ENCODE measurements around the gene LIME1. TPM values are rescaled to one million over a fixed set of nuclear protein-coding genes. Genes with fewer than 3 reads are reported as not detected.

The LIME1 gene
- total and polyA plus RNA-seq, 4 experiments from 2014 or later: 162 to 324 (median 233) TPM

GRCh38 chr20:63734946-63735858, 1.3 kb upstream of the LIME1 start:
- H3K36me3 Mint-ChIP-seq: peaks cover 7 to 29% of the 10 kb centered on the region in 2 donors
- H3K27me3 Mint-ChIP-seq: no peaks in the 10 kb centered on the region
- no peaks in the 10 kb centered on the region for H3K27me3 ChIP-seq (ENCODE audit: insufficient read depth, low read length)
- POLR2A ChIA-PET (ENCODE audit: partially characterized antibody): interaction anchor here (0.6 to 7.0 kb wide), 22 partner anchors 11 to 344 kb away, joined by 3 to 202 read pairs (median 10); partner anchors contain the start of genes ARFRP1, FNDC11, GMEB2 and OPRL1
- no peak overlapping the region for H3K27ac ChIP-seq (ENCODE audit: low read depth, low read length)
- no peaks in the 10 kb centered on the region for H3K9me3 ChIP-seq (ENCODE audit: control insufficient read depth in 1 of 2, low read length in 2 of 2)
- H3K4me3 Mint-ChIP-seq: peak overlapping the region in 6 of 8 donors; percentile 65 to 92 (median 90)
- CTCF ChIA-PET (ENCODE audit: partially characterized antibody): interaction anchor here (1.2 to 2.4 kb wide), 6 partner anchors 16 to 198 kb away, joined by 3 to 26 read pairs (median 8); partner anchors contain the start of genes ARFRP1, PTK6 and ZGPAT
- peaks cover 22% of the 10 kb centered on the region for H3K36me3 ChIP-seq (ENCODE audit: insufficient read depth, low read length)
- no peak for DNase-seq
- peak overlapping the region in 3 of 7 donors; percentile 79 to 97 (median 81) for H3K27ac Mint-ChIP-seq
- H3K4me1 Mint-ChIP-seq: peaks cover 12 to 28% (median 16%) of the 10 kb centered on the region in 4 donors
- intact Hi-C loops (cut with micrococcal nuclease): loop anchor here (5.0 kb wide), 1 partner anchor 222 kb away; the partner anchor contains the start of gene UCKL1
- peak overlapping the region in 1 of 2 donors; percentile 92 for H3K4me3 ChIP-seq (ENCODE audit: low read length in 2 of 2)
- peaks cover 45% of the 10 kb centered on the region for H3K4me1 ChIP-seq (ENCODE audit: insufficient read depth, low read length)
- peaks cover 0 to 3% (median 0%) of the 10 kb centered on the region in 8 donors for H3K9me3 Mint-ChIP-seq

GRCh38 chr20:63736893-63737694, 630 bp downstream of the LIME1 start:
- H3K27ac Mint-ChIP-seq: peak overlapping the region; percentile 90 to 97 (median 94)
- intact Hi-C loops (cut with micrococcal nuclease): loop anchor here (1.0 to 5.0 kb wide), 7 partner anchors 9 to 220 kb away; partner anchors contain the start of genes ARFRP1, STMN3 and UCKL1

GRCh38 chr20:63737695-63737944, 1.2 kb downstream of the LIME1 start:
- POLR2A ChIA-PET (ENCODE audit: partially characterized antibody): interaction anchor here (0.9 to 7.0 kb wide), 20 partner anchors 10 to 341 kb away, joined by 3 to 202 read pairs (median 18); partner anchors contain the start of genes ARFRP1, FNDC11, GMEB2 and OPRL1

More at GRCh38 chr20:63736893-63737694, 630 bp downstream of the LIME1 start:
- Histone ChIP-seq H3K4me1 (ENCODE audit: insufficient read depth, low read length) (peaks cover 40% of the 10 kb centered on the region), H3K4me3 (ENCODE audit: low read length in 2 of 2) (peak overlapping the region; percentile 91 to 92), H3K27me3 (ENCODE audit: insufficient read depth, low read length) (no peaks in the 10 kb centered on the region), H3K36me3 (ENCODE audit: insufficient read depth, low read length) (peaks cover 22% of the 10 kb centered on the region), H3K9me3 (ENCODE audit: control insufficient read depth in 1 of 2, low read length in 2 of 2) (no peaks in the 10 kb centered on the region), H3K27ac (ENCODE audit: low read depth, low read length) (peak overlapping the region; percentile 69)
- Mint-ChIP-seq H3K36me3 (peaks cover 7 to 29% of the 10 kb centered on the region in 2 donors), H3K4me3 (peak overlapping the region; percentile 89 to 95 (median 91)), H3K4me1 (peaks cover 10 to 28% (median 15%) of the 10 kb centered on the region in 4 donors), H3K9me3 (peaks cover 0 to 3% (median 0%) of the 10 kb centered on the region in 8 donors), H3K27me3 (no peaks in the 10 kb centered on the region)
- ChIA-PET POLR2A (ENCODE audit: partially characterized antibody) (interaction anchor here (0.6 to 7.0 kb wide), 33 partner anchors 8 to 342 kb away, joined by 3 to 202 read pairs (median 8); partner anchors contain the start of genes ARFRP1, FNDC11, GMEB2 and OPRL1), CTCF (ENCODE audit: partially characterized antibody) (interaction anchor here (0.8 to 2.4 kb wide), 16 partner anchors 9 to 243 kb away, joined by 3 to 26 read pairs (median 4); partner anchors contain the start of genes ARFRP1, PTK6, SAMD10 and ZGPAT)
- DNase-seq: peak; percentile 61 to 84 (median 66)

GRCh38 chr20:63737945-63738686, 1.7 kb downstream of the LIME1 start:
- peaks cover 33% of the 10 kb centered on the region for H3K4me1 ChIP-seq (ENCODE audit: insufficient read depth, low read length)
- intact Hi-C loops (cut with micrococcal nuclease): loop anchor here (1.0 to 5.0 kb wide), 5 partner anchors 13 to 219 kb away; partner anchors contain the start of genes STMN3 and UCKL1
- CTCF ChIA-PET (ENCODE audit: partially characterized antibody): interaction anchor here (1.6 to 2.4 kb wide), 2 partner anchors 31 kb away, joined by 7 to 26 read pairs; partner anchors contain the start of genes ARFRP1 and ZGPAT

More at GRCh38 chr20:63737695-63737944, 1.2 kb downstream of the LIME1 start:
- Mint-ChIP-seq H3K4me1 (peaks cover 10 to 28% (median 15%) of the 10 kb centered on the region in 4 donors), H3K4me3 (peak overlapping the region; percentile 89 to 95 (median 91)), H3K27ac (peak overlapping the region in 2 of 7 donors; percentile 72 to 97), H3K27me3 (no peaks in the 10 kb centered on the region), H3K9me3 (peaks cover 0 to 3% (median 0%) of the 10 kb centered on the region in 8 donors), H3K36me3 (peaks cover 7 to 29% of the 10 kb centered on the region in 2 donors)
- peak overlapping the region; percentile 69 for H3K27ac ChIP-seq (ENCODE audit: low read depth, low read length)
- H3K4me3 ChIP-seq (ENCODE audit: low read length in 2 of 2): peak overlapping the region in 1 of 2 donors; percentile 92
- CTCF ChIA-PET (ENCODE audit: partially characterized antibody): interaction anchor here (1.3 to 2.4 kb wide), 5 partner anchors 10 to 38 kb away, joined by 3 to 26 read pairs (median 6); partner anchors contain the start of genes ARFRP1 and ZGPAT
- H3K9me3 ChIP-seq (ENCODE audit: control insufficient read depth in 1 of 2, low read length in 2 of 2): no peaks in the 10 kb centered on the region
- peaks cover 35% of the 10 kb centered on the region for H3K4me1 ChIP-seq (ENCODE audit: insufficient read depth, low read length)
- peak in 1 of 5 donors; percentile 26 for DNase-seq
- peaks cover 22% of the 10 kb centered on the region for H3K36me3 ChIP-seq (ENCODE audit: insufficient read depth, low read length)
- intact Hi-C loops (cut with micrococcal nuclease): loop anchor here (1.0 to 5.0 kb wide), 5 partner anchors 13 to 220 kb away; partner anchors contain the start of genes STMN3 and UCKL1
- no peaks in the 10 kb centered on the region for H3K27me3 ChIP-seq (ENCODE audit: insufficient read depth, low read length)

GRCh38 chr20:63738687-63739129, 2.2 kb downstream of the LIME1 start:
- no peaks in the 10 kb centered on the region for H3K27me3 Mint-ChIP-seq
- intact Hi-C loops (cut with micrococcal nuclease): loop anchor here (1.0 to 5.0 kb wide), 2 partner anchors 126 to 219 kb away; partner anchors contain the start of gene UCKL1
- POLR2A ChIA-PET (ENCODE audit: partially characterized antibody): interaction anchor here (0.7 to 7.0 kb wide), 31 partner anchors 10 to 340 kb away, joined by 3 to 202 read pairs (median 6); partner anchors contain the start of genes ARFRP1, GMEB2, HELZ2 and OPRL1
- peaks cover 9 to 23% (median 14%) of the 10 kb centered on the region in 4 donors for H3K4me1 Mint-ChIP-seq
- no peaks in the 10 kb centered on the region for H3K9me3 ChIP-seq (ENCODE audit: control insufficient read depth in 1 of 2, low read length in 2 of 2)
- H3K9me3 Mint-ChIP-seq: peaks cover 0 to 3% (median 0%) of the 10 kb centered on the region in 8 donors
- H3K4me1 ChIP-seq (ENCODE audit: insufficient read depth, low read length): peaks cover 33% of the 10 kb centered on the region
- peaks cover 12 to 28% of the 10 kb centered on the region in 2 donors for H3K36me3 Mint-ChIP-seq
- peak; percentile 36 to 63 (median 47) for DNase-seq
- peak overlapping the region in 4 of 7 donors; percentile 17 to 44 (median 32) for H3K27ac Mint-ChIP-seq
- peak overlapping the region; percentile 46 for H3K27ac ChIP-seq (ENCODE audit: low read depth, low read length)
- H3K27me3 ChIP-seq (ENCODE audit: insufficient read depth, low read length): no peaks in the 10 kb centered on the region
- H3K4me3 ChIP-seq (ENCODE audit: low read length in 2 of 2): peak overlapping the region in 1 of 2 donors; percentile 92
- H3K4me3 Mint-ChIP-seq: peak overlapping the region; percentile 27 to 91 (median 64)
- peaks cover 22% of the 10 kb centered on the region for H3K36me3 ChIP-seq (ENCODE audit: insufficient read depth, low read length)
- CTCF ChIA-PET (ENCODE audit: partially characterized antibody): interaction anchor here (1.1 to 1.6 kb wide), 2 partner anchors 31 to 45 kb away, joined by 3 to 7 read pairs; partner anchors contain the start of genes ARFRP1 and ZGPAT

More at GRCh38 chr20:63737945-63738686, 1.7 kb downstream of the LIME1 start:
- POLR2A ChIA-PET (ENCODE audit: partially characterized antibody): interaction anchor here (0.9 to 7.0 kb wide), 24 partner anchors 10 to 341 kb away, joined by 3 to 202 read pairs (median 12); partner anchors contain the start of genes ARFRP1, FNDC11, GMEB2 and HELZ2
- peaks cover 10 to 28% (median 15%) of the 10 kb centered on the region in 4 donors for H3K4me1 Mint-ChIP-seq
- peak overlapping the region in 4 of 7 donors; percentile 17 to 44 (median 32) for H3K27ac Mint-ChIP-seq
- peaks cover 8 to 29% of the 10 kb centered on the region in 2 donors for H3K36me3 Mint-ChIP-seq
- peak; percentile 34 to 59 (median 43) for DNase-seq
- H3K4me3 ChIP-seq (ENCODE audit: low read length in 2 of 2): peak overlapping the region in 1 of 2 donors; percentile 92
- H3K36me3 ChIP-seq (ENCODE audit: insufficient read depth, low read length): peaks cover 22% of the 10 kb centered on the region
- H3K9me3 Mint-ChIP-seq: peaks cover 0 to 3% (median 0%) of the 10 kb centered on the region in 8 donors
- H3K27me3 Mint-ChIP-seq: no peaks in the 10 kb centered on the region
- no peaks in the 10 kb centered on the region for H3K27me3 ChIP-seq (ENCODE audit: insufficient read depth, low read length)
- peak overlapping the region; percentile 27 to 91 (median 64) for H3K4me3 Mint-ChIP-seq
- no peaks in the 10 kb centered on the region for H3K9me3 ChIP-seq (ENCODE audit: control insufficient read depth in 1 of 2, low read length in 2 of 2)
- peak overlapping the region; percentile 46 for H3K27ac ChIP-seq (ENCODE audit: low read depth, low read length)

Measured in CD4-positive, alpha-beta memory T cell (primary cell).